ENCODE results near the gene LRFN5.
A peak's percentile ranks its signal among the peaks of the same experiment; 100 is the strongest.
"Not testable (repeated sequence)": the region's sequence is repeated elsewhere in the genome, so short reads cannot be mapped to it uniquely, and the experiment has no call there.

Gene LRFN5

DNA sequence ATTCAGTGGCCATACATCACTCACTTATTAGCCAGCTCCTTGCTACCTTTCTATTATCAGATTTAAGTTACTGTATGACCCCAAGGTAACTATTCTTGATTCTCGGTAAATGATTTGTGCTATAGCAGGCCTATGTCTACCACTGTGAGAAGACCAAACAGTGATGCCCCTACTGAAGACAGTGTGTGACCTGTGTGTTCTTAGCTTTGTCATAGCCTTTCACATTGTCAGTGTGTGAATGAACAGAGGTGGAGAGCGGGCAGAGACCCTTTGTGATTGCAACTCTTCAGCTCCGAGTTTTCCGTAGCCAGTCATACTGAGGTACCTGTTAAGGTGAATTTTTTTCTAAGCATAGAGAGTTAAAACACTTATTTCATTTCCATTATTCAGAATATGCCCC lies 294.0 kb downstream of the LRFN5 start:
- H3K27ac ChIP-seq: no peak overlapping the region

GRCh38 chr14:41901089-41901488 lies 294.4 kb downstream of the LRFN5 start:
- no peak for TF ChIP-seq CTCF (conservative IDR thresholded peaks at IDR 0.05)
- no peak overlapping the region for H3K27ac ChIP-seq

More for the DNA sequence above, 294.0 kb downstream of the LRFN5 start:
- TF ChIP-seq CTCF (conservative IDR thresholded peaks at IDR 0.05): no peak

DNA sequence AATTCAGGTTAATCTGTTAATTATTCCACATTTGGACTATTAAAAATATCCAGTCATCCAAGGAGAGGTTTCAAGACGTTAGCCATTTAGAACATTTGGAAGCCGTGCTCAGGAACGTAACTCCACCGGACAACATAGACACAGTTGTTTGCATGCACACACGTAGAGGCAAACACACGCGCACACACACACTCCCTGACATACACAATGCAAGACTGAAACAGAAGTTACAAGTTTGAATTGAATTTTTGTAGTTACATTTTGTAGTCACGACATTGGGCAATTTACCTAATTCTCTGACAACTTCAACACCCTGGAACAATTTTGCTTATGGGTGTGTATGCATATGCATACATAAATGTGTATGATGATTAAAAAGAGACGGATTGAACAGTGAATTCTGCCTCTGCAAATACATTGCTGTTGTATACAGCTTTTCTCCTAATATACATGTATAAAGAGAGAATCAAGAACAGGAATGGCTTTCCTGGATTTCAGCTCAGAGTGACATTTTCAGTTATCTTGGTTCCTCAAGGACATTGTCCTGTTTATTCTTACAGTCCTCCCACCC lies 298.8 kb downstream of the LRFN5 start:
- no peak for TF ChIP-seq CTCF (conservative IDR thresholded peaks at IDR 0.05)
- no peak overlapping the region for H3K27ac ChIP-seq

- H3K27ac ChIP-seq: not testable (repeated sequence)
These were observed 304.5 kb downstream of the LRFN5 start for GRCh38 chr14:41911155-41911554.

DNA sequence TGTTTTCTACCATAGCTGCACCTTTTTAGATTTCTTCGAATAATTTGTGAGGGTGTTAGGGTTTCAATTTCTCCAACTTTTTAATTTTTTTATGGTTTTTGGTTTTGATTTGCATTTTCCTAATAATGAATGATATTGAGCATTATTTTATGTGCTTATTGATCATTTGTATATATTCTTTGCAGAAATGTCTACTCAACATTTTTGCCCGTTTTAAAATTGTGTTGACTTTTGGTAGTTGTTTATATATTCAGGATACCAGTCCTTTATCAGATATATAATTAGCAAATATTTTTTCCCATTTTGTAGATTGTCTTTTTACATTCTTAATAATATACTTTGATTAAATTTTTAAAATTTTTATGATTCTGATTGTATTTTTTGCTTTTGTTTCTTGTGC lies 306.7 kb downstream of the LRFN5 start:
- no peak for TF ChIP-seq CTCF (conservative IDR thresholded peaks at IDR 0.05)
- no peak overlapping the region for H3K27ac ChIP-seq

DNA sequence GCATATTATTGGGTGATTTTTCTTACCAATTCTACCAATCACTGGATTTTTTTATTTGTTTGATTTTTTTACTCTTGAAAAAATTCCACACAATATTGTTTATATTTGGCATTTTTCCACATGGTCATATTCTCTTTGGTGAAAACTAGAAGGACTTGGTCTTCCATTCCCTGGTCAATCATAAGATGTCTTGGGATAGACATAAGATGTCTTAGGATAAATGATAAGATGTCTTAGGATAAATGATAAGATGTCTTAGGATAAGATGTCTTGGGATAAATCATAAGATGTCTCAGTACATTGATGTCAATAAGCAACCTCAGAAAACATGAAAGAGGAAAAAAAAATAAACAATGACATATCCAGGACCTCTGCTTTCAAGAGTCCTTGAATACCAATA lies 309.1 kb downstream of the LRFN5 start:
- H3K27ac ChIP-seq: no peak overlapping the region
- TF ChIP-seq CTCF (conservative IDR thresholded peaks at IDR 0.05): no peak

GRCh38 chr14:41916313-41916712 lies 309.6 kb downstream of the LRFN5 start:
- TF ChIP-seq CTCF (conservative IDR thresholded peaks at IDR 0.05): no peak
- H3K27ac ChIP-seq: no peak overlapping the region

DNA sequence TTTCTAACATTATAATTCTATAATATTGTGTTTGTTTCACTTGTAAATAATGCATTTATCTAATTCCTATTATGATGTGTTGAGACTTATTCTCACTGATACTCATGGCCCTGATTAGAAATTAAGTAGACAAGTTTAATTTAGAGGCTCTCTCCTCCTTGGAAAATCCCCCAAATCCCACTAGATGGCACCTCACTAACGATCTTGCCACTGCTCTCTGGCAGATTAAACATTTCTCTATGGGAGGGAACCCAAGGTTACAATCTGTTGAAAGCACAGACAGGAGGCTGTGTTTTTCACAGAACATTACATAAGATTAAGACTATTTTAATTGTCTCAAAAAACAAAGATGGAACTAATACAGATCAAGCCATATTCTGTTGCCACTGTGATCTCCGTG lies 318.7 kb downstream of the LRFN5 start:
- H3K27ac ChIP-seq: no peak overlapping the region
- TF ChIP-seq CTCF (conservative IDR thresholded peaks at IDR 0.05): 0 out of 2 replicates have a peak, but pooled peaks have one; percentile 10

Measured in VCaP (cell line).